Loucy (cell line): ENCODE data around the gene CAMK2N2.

Experiments used
- H2AFZ ChIP-seq: fragments of 200-600 bp; sonication (generic); 2 replicates; pipeline ENCODE4 v1.6.0; 2016; ENCODE audit warnings: antibody characterized with exemption, mild to moderate bottlenecking, low read length, moderate library complexity
- H3F3A ChIP-seq: fragments of 200-600 bp; 2 replicates; pipeline ENCODE4 v1.6.0; 2016; ENCODE audit warnings: antibody characterized with exemption, low read depth, mild to moderate bottlenecking
- H3K27me3 ChIP-seq: fragments of 200-600 bp; sonication (generic); 2 replicates; pipeline ENCODE4 v1.6.1; 2014; ENCODE audit warnings: low read length, mild to moderate bottlenecking; ENCODE audit not compliant: insufficient read depth, poor library complexity, severe bottlenecking
- H3K36me3 ChIP-seq: fragments of 200-600 bp; sonication (generic); 2 replicates; pipeline ENCODE4 v1.6.1; 2016; ENCODE audit warnings: low read length; ENCODE audit not compliant: insufficient read depth
- H3K4me1 ChIP-seq: fragments of 200-600 bp; sonication (generic); 2 replicates; pipeline ENCODE4 v1.5.1; 2014; ENCODE audit warnings: low read length, mild to moderate bottlenecking; ENCODE audit not compliant: insufficient read depth, poor library complexity, severe bottlenecking
- H3K4me2 ChIP-seq: fragments of 200-600 bp; sonication (generic); 2 replicates; pipeline ENCODE4 v1.6.0; 2014; ENCODE audit warnings: antibody characterized with exemption, low read length, low read depth, mild to moderate bottlenecking; ENCODE audit not compliant: poor library complexity, severe bottlenecking
- H3K4me3 ChIP-seq: fragments of 200-600 bp; sonication (generic); 2 replicates; pipeline ENCODE4 v1.5.1; 2014; ENCODE audit warnings: low read length, mild to moderate bottlenecking, mixed read lengths; ENCODE audit not compliant: poor library complexity, severe bottlenecking
- H3K79me2 ChIP-seq: fragments of 200-600 bp; sonication (generic); 2 replicates; pipeline ENCODE4 v1.6.1; 2014; ENCODE audit warnings: low read length; ENCODE audit not compliant: insufficient read depth
- H3K9ac ChIP-seq: fragments of 200-600 bp; sonication (generic); 2 replicates; pipeline ENCODE4 v1.6.0; 2014; ENCODE audit warnings: mild to moderate bottlenecking, low read depth, low read length, moderate library complexity; ENCODE audit not compliant: poor library complexity, severe bottlenecking
- H3K9me2 ChIP-seq: fragments of 200-600 bp; sonication (generic); replicated peaks from 2 replicates; pipeline ENCODE4 v1.6.1; 2016; ENCODE audit warnings: low read depth, low read length, mixed read lengths
- H3K9me3 ChIP-seq: fragments of 200-600 bp; sonication (generic); 2 replicates; pipeline ENCODE4 v1.6.1; 2014; ENCODE audit warnings: mild to moderate bottlenecking, antibody characterized with exemption, low read length, low read depth; ENCODE audit not compliant: insufficient read depth
- H4K20me1 ChIP-seq: fragments of 200-600 bp; sonication (generic); 2 replicates; pipeline ENCODE4 v1.6.0; 2014; ENCODE audit warnings: antibody characterized with exemption, low read length, mild to moderate bottlenecking; ENCODE audit not compliant: insufficient read depth, poor library complexity, severe bottlenecking
- EZH2phosphoT487 ChIP-seq: fragments of 200-600 bp; IDR thresholded peaks from 2 replicates; pipeline ENCODE4 v1.6.1; 2018; ENCODE audit warnings: antibody characterized with exemption, mild to moderate bottlenecking, moderate library complexity, borderline replicate concordance
- TF ChIP-seq, protein P1 (sequence below): fragments of 200-600 bp; sonication (generic); conservative IDR thresholded peaks from 2 replicates; pipeline ENCODE4 v1.5.1; 2014; ENCODE audit warnings: mild to moderate bottlenecking, antibody characterized with exemption, low read length

CAMK2N2 gene

DNA sequence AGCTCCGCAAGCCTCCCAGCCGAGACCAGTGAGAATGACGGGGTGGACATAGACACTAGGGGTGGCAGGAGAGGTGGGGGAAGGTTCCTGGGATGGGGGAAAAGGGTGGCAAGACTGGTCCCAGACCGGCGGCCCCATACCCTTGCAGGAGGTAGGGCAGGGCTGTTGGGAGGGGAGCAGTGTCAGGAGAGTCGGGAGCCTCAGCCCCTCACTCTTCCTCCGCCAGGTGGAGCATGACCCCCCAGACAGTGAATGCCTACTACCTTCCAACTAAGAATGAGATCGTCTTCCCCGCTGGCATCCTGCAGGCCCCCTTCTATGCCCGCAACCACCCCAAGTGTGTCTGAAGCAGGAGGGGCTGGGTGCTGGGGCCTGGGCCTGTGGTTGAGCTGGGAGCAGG lies 29.0 kb upstream of the CAMK2N2 start:
- H4K20me1 ChIP-seq: no peaks in the 10 kb centered on the region
- no peak overlapping the region for H3K9ac ChIP-seq
- H3K4me1 ChIP-seq: no peaks in the 10 kb centered on the region
- no peaks in the 10 kb centered on the region for H3F3A ChIP-seq
- no peaks in the 10 kb centered on the region for H3K36me3 ChIP-seq
- TF ChIP-seq EZH2phosphoT487: no peak
- TF ChIP-seq, protein P1, sequence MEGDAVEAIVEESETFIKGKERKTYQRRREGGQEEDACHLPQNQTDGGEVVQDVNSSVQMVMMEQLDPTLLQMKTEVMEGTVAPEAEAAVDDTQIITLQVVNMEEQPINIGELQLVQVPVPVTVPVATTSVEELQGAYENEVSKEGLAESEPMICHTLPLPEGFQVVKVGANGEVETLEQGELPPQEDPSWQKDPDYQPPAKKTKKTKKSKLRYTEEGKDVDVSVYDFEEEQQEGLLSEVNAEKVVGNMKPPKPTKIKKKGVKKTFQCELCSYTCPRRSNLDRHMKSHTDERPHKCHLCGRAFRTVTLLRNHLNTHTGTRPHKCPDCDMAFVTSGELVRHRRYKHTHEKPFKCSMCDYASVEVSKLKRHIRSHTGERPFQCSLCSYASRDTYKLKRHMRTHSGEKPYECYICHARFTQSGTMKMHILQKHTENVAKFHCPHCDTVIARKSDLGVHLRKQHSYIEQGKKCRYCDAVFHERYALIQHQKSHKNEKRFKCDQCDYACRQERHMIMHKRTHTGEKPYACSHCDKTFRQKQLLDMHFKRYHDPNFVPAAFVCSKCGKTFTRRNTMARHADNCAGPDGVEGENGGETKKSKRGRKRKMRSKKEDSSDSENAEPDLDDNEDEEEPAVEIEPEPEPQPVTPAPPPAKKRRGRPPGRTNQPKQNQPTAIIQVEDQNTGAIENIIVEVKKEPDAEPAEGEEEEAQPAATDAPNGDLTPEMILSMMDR: no peak
- no peaks in the 10 kb centered on the region for H3K27me3 ChIP-seq
- H3K4me3 ChIP-seq: no peak overlapping the region
- no peak overlapping the region for H3K4me2 ChIP-seq
- H3K79me2 ChIP-seq: no peaks in the 10 kb centered on the region
- H2AFZ ChIP-seq: no peak overlapping the region
- no peaks in the 10 kb centered on the region for H3K9me2 ChIP-seq
- no peaks in the 10 kb centered on the region for H3K9me3 ChIP-seq

DNA sequence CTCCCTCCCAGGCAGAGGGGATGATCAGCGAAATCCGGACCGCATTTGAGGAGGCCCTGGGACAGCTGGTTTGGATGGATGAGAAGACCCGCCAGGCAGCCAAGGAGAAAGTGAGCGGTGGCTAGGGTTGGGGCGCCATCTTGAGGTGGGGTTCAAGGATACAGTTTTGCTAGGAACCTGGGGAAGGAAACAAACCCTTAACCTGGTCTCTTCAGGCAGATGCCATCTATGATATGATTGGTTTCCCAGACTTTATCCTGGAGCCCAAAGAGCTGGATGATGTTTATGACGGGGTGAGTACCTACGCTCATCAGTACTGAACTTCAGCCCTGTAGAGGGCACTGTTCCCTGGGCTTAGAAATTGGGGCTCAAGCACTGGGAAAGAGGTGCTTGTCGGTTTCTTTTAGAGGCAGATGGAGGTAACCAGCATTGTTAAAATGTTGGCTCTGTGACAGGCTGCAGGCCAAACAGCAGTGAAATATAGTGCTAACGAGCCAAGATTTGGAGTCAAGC lies 28.1 kb upstream of the CAMK2N2 start:
- no peak for TF ChIP-seq EZH2phosphoT487
- TF ChIP-seq, protein P1: peak; percentile 86
- Histone ChIP-seq H3K4me3 (no peak overlapping the region), H3K36me3 (no peaks in the 10 kb centered on the region), H3K9ac (no peak overlapping the region), H4K20me1 (no peaks in the 10 kb centered on the region), H3K4me2 (peak overlapping the region; percentile 6), H3K79me2 (no peaks in the 10 kb centered on the region), H3K9me3 (no peaks in the 10 kb centered on the region), H2AFZ (peak overlapping the region; percentile 42; the same call in 1 of the 2 replicates), H3K9me2 (no peaks in the 10 kb centered on the region), H3F3A (no peaks in the 10 kb centered on the region), H3K27me3 (no peaks in the 10 kb centered on the region), H3K4me1 (no peaks in the 10 kb centered on the region)

DNA sequence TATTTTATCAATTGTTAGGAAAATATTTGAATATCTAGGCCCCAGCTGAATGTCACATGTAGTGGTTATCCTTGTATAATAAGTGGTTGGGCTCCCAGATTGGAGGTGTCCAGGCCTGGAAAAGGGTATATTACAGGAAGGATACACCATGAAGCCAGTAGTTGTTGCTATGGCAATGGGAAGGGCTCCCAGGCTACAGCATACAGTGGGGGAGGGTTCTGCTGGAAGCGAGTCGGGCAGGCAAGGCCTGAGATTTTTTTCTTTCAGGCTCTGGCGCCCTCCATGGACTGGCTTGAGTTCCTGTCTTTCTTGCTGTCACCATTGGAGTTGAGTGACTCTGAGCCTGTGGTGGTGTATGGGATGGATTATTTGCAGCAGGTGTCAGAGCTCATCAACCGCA lies 23.3 kb upstream of the CAMK2N2 start:
- H2AFZ ChIP-seq: no peak overlapping the region
- no peaks in the 10 kb centered on the region for H3K4me1 ChIP-seq
- no peaks in the 10 kb centered on the region for H3K27me3 ChIP-seq
- H3F3A ChIP-seq: no peaks in the 10 kb centered on the region
- no peak overlapping the region for H3K9ac ChIP-seq
- no peaks in the 10 kb centered on the region for H3K9me3 ChIP-seq
- H3K9me2 ChIP-seq: no peaks in the 10 kb centered on the region
- no peaks in the 10 kb centered on the region for H3K79me2 ChIP-seq
- no peak for TF ChIP-seq EZH2phosphoT487
- TF ChIP-seq, protein P1: peak; percentile 71
- H4K20me1 ChIP-seq: no peaks in the 10 kb centered on the region
- H3K4me3 ChIP-seq: no peak overlapping the region
- no peaks in the 10 kb centered on the region for H3K36me3 ChIP-seq
- H3K4me2 ChIP-seq: no peak overlapping the region
